Measurements from ENCODE around the gene C16orf46.

Gene C16orf46

GRCh38 chr16:81099958-81100357 is 22.9 kb upstream of the C16orf46 start:
- H3K36me3 ChIP-seq (ENCODE audit: insufficient read depth, low read depth, low read length): no peaks in the 10 kb centered on the region
- H3K27me3 ChIP-seq (ENCODE audit: insufficient read depth, low read length): no peaks in the 10 kb centered on the region
- H3K27ac ChIP-seq (ENCODE audit: low read length): no peak overlapping the region
- H3K9me3 ChIP-seq (ENCODE audit: insufficient read depth, low read depth, low read length): no peaks in the 10 kb centered on the region
- no peak overlapping the region for H3K9ac ChIP-seq (ENCODE audit: low read depth, low read length)
- no peaks in the 10 kb centered on the region for H3K4me1 ChIP-seq (ENCODE audit: insufficient read depth, low read length)
- H3K4me3 ChIP-seq (ENCODE audit: low read length): no peak overlapping the region

DNA sequence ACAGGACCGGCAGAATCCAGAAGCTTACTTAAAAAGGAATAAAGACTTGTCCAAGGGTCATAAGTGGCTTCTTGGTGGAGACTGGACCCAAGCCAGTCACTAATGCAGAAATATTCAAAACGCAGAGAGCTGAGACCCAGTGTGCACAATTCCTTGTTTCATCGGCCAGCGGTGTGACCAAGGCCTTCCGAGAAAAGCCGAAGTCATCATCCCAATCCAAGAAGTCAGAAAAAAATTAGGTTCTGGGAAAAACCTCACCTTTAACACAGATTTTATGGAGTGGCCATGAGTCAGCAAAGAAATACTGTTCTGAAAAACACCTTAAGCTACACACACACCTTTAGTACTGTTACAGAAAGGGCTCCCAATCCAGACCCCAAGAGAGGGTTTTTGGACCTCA is 20.2 kb upstream of the C16orf46 start:
- Histone ChIP-seq H3K27ac (ENCODE audit: low read length) (no peak overlapping the region), H3K4me1 (ENCODE audit: insufficient read depth, low read length) (no peaks in the 10 kb centered on the region), H3K4me3 (ENCODE audit: low read length) (no peak overlapping the region), H3K27me3 (ENCODE audit: insufficient read depth, low read length) (no peaks in the 10 kb centered on the region), H3K36me3 (ENCODE audit: insufficient read depth, low read depth, low read length) (peaks cover 2% of the 10 kb centered on the region; the same call in 1 of the 2 replicates), H3K9ac (ENCODE audit: low read depth, low read length) (no peak overlapping the region), H3K9me3 (ENCODE audit: insufficient read depth, low read depth, low read length) (no peaks in the 10 kb centered on the region)

DNA sequence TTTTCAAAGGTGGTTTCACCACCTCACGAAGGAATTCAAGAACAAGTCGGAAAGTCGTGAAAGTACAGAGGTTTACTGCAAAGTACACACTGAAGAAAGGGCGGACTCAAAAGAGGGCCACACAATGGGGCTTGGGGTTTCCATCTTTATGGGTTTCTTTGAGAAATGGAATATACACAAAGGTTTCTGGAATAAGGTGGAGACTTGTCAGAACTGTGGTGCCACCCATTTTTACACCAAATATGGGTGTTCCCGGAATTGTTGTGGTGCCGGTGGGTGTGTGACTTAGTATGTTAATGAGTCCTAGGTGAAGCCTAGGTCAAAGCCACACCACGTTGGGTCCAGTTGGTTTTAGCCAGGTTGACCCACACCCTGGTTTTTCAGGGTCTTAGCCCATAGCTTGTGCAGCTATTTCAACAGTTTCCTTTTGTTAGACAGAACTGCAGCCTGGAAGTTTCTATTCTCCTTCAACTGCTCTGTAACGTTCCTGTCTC is 19.7 kb upstream of the C16orf46 start:
- no peaks in the 10 kb centered on the region for H3K9me3 ChIP-seq (ENCODE audit: insufficient read depth, low read depth, low read length)
- H3K27ac ChIP-seq (ENCODE audit: low read length): no peak overlapping the region
- H3K4me1 ChIP-seq (ENCODE audit: insufficient read depth, low read length): no peaks in the 10 kb centered on the region
- H3K9ac ChIP-seq (ENCODE audit: low read depth, low read length): no peak overlapping the region
- peaks cover 7% of the 10 kb centered on the region; the same call in 1 of the 2 replicates for H3K36me3 ChIP-seq (ENCODE audit: insufficient read depth, low read depth, low read length)
- no peaks in the 10 kb centered on the region for H3K27me3 ChIP-seq (ENCODE audit: insufficient read depth, low read length)
- H3K4me3 ChIP-seq (ENCODE audit: low read length): peak overlapping the region; percentile 50

DNA sequence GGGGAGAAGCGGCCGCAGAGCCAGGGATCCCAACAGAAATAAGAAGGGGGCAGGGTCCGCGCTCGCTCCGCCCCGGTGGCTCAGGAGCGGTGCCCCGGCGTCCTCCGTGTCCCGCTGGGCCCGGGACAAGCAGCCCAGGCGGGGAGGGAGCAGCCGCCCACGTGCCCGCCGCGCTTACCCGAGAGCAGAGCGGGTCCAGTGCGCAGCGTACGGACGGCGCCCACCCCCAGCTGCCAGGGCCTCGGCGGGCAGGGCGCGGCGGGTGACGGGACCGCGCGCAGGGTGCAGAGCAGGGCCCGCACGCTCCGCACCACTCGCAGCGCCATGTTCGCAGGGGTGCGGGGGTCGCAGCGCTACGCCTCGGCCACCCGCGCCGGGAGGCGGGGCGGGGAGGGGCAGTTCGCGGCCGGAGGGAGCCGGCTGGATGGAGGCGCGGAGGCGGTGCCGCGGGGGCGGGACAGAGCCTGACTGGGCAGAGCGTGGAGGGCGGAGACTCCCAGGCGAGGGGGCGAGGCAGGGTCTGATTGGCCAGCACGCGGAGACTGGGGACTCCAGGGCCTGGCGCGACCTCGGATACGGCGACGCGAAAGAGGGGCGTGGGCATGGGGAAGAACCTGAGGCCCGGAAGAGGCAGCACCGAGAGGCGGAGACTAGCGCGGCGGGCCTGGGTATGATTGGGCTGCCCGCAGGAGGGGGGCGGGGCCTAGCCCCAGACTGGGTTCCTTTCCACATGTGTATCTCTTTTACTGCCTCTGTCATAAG is 19.1 kb upstream of the C16orf46 start, which contains the start of gene GCSH:
Gene GCSH, minus strand, starts transcription at position 443 of the 762 bp plus-strand sequence. Its CDS starts 117 bp downstream, at position 326.
- Histone ChIP-seq H3K27ac (ENCODE audit: low read length) (no peak within 1 kb of the TSS), H3K4me1 (ENCODE audit: insufficient read depth, low read length) (no peaks in the 10 kb centered on the region), H3K36me3 (ENCODE audit: insufficient read depth, low read depth, low read length) (peaks cover 9% of the 10 kb centered on the region; the same call in 1 of the 2 replicates), H3K27me3 (ENCODE audit: insufficient read depth, low read length) (no peaks in the 10 kb centered on the region), H3K4me3 (ENCODE audit: low read length) (peak within 1 kb of the TSS; percentile 93), H3K9ac (ENCODE audit: low read depth, low read length) (peak within 1 kb of the TSS; percentile 89), H3K9me3 (ENCODE audit: insufficient read depth, low read depth, low read length) (no peaks in the 10 kb centered on the region)

- H3K9ac ChIP-seq (ENCODE audit: low read depth, low read length): peak overlapping the region; percentile 89
- no peak overlapping the region for H3K27ac ChIP-seq (ENCODE audit: low read length)
- H3K27me3 ChIP-seq (ENCODE audit: insufficient read depth, low read length): no peaks in the 10 kb centered on the region
- H3K4me3 ChIP-seq (ENCODE audit: low read length): peak overlapping the region; percentile 93
- no peaks in the 10 kb centered on the region for H3K4me1 ChIP-seq (ENCODE audit: insufficient read depth, low read length)
- H3K36me3 ChIP-seq (ENCODE audit: insufficient read depth, low read depth, low read length): peaks cover 14% of the 10 kb centered on the region; the same call in 1 of the 2 replicates
- no peaks in the 10 kb centered on the region for H3K9me3 ChIP-seq (ENCODE audit: insufficient read depth, low read depth, low read length)
Measured at GRCh38 chr16:81095653-81095952, 18.6 kb upstream of the C16orf46 start.

DNA sequence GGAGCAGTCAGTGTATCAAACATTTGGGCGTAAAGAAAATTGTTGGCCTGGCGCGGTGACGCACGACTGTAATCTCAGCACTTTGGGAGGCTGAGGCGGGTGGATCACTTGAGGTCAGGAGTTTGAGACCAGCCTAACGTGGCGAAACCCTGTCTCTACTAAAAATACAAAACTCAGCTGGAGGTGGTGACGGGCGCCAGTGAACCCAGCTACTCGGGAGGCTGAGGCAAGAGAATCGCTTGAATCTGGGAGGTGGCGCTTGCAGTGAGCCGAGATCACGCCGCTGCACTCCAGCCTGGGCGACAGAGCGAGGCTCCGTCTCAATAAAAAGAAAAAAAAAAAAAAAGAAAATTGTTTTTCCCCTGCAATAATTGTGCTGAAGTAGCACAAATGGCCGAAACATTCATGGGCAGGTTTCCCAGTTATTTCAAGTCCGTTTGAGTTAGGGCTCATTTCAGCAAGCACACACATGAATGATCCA is 17.8 kb upstream of the C16orf46 start:
- Histone ChIP-seq H3K4me3 (ENCODE audit: low read length) (peak overlapping the region; percentile 93), H3K4me1 (ENCODE audit: insufficient read depth, low read length) (no peaks in the 10 kb centered on the region), H3K27me3 (ENCODE audit: insufficient read depth, low read length) (no peaks in the 10 kb centered on the region), H3K27ac (ENCODE audit: low read length) (no peak overlapping the region), H3K9me3 (ENCODE audit: insufficient read depth, low read depth, low read length) (no peaks in the 10 kb centered on the region), H3K9ac (ENCODE audit: low read depth, low read length) (peak overlapping the region; percentile 89; the same call in 1 of the 2 replicates), H3K36me3 (ENCODE audit: insufficient read depth, low read depth, low read length) (peaks cover 22% of the 10 kb centered on the region)

GRCh38 chr16:81088836-81089235 is 11.8 kb upstream of the C16orf46 start:
- Histone ChIP-seq H3K4me3 (ENCODE audit: low read length) (no peak overlapping the region), H3K27ac (ENCODE audit: low read length) (no peak overlapping the region), H3K36me3 (ENCODE audit: insufficient read depth, low read depth, low read length) (peaks cover 58% of the 10 kb centered on the region), H3K9ac (ENCODE audit: low read depth, low read length) (no peak overlapping the region), H3K4me1 (ENCODE audit: insufficient read depth, low read length) (no peaks in the 10 kb centered on the region), H3K27me3 (ENCODE audit: insufficient read depth, low read length) (no peaks in the 10 kb centered on the region), H3K9me3 (ENCODE audit: insufficient read depth, low read depth, low read length) (no peaks in the 10 kb centered on the region)

DNA sequence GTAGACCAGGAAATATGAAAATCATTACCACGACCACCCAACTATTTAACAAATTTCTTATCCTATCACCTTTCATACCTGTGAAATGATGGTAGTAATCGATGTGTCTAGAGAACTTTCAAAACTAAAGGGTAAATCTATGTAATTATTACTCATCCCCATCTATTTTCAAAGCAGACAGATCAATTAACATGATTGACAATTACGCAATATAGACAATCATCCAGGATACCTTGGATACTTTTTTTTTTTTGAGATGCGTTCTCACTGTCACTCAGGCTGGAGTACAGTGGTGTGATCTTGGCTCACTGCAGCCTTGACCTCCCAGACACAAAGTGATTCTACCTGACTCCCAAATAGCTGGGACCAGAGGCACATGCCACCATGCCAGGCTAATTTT is 4.0 kb upstream of the C16orf46 start:
- no peaks in the 10 kb centered on the region; the same call in 1 of the 2 replicates for H3K4me1 ChIP-seq (ENCODE audit: insufficient read depth, low read length)
- H3K9me3 ChIP-seq (ENCODE audit: insufficient read depth, low read depth, low read length): no peaks in the 10 kb centered on the region
- no peak overlapping the region for H3K4me3 ChIP-seq (ENCODE audit: low read length)
- H3K27ac ChIP-seq (ENCODE audit: low read length): no peak overlapping the region
- no peaks in the 10 kb centered on the region for H3K27me3 ChIP-seq (ENCODE audit: insufficient read depth, low read length)
- H3K9ac ChIP-seq (ENCODE audit: low read depth, low read length): no peak overlapping the region
- peaks cover 26% of the 10 kb centered on the region for H3K36me3 ChIP-seq (ENCODE audit: insufficient read depth, low read depth, low read length)

DNA sequence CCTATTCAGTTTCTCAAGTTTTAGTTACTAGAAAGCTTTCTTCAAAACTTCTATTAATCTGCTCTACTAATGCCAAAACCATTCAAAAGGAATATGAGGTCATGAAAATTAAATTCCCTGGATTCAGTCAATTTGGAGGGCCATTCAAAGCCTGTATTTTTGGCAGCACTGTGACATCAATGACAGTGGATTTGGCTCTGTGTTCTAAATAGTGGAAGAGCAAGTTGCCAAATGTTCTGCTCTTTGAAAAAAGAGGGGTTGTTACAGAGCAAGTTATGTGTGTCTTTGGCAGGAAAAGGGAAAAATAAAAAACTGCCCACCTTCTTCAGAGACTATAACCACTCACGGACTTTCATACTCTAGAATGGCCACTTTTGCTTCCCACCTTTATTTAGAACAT is 3.2 kb upstream of the C16orf46 start:
- Histone ChIP-seq H3K9me3 (ENCODE audit: insufficient read depth, low read depth, low read length) (no peaks in the 10 kb centered on the region), H3K4me1 (ENCODE audit: insufficient read depth, low read length) (no peaks in the 10 kb centered on the region; the same call in 1 of the 2 replicates), H3K27ac (ENCODE audit: low read length) (no peak overlapping the region), H3K9ac (ENCODE audit: low read depth, low read length) (no peak overlapping the region), H3K36me3 (ENCODE audit: insufficient read depth, low read depth, low read length) (peaks cover 23% of the 10 kb centered on the region), H3K4me3 (ENCODE audit: low read length) (no peak overlapping the region), H3K27me3 (ENCODE audit: insufficient read depth, low read length) (no peaks in the 10 kb centered on the region)

DNA sequence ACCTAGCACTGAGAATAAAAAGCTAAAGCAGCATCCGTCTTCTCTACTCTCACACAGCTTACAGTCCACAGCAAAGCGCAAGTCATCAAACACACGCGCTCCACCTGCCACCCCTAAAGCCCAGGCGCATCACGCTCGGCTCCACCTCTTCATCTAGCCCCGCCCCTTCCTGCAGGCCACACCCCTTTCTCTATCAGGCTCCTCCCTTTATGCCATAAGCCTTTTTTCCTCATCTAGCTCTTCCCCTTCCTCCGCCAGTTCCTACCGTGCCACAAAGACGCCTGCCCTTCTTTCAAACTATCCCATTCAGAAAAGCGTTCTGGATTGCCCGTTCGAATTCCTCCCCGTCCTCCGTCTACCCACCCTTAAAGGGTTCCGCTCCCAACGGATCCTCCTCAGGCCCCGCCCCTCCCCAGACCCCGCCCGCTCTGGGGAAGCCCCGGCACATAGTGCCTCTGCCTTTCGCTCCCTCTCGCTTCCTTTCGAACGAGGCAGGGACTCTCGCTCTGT is 417 bp downstream of the C16orf46 start:
- peak overlapping the region; percentile 82 for H3K4me3 ChIP-seq (ENCODE audit: low read length)
- no peak overlapping the region for H3K27ac ChIP-seq (ENCODE audit: low read length)
- peaks cover 3% of the 10 kb centered on the region; the same call in 1 of the 2 replicates for H3K36me3 ChIP-seq (ENCODE audit: insufficient read depth, low read depth, low read length)
- H3K9ac ChIP-seq (ENCODE audit: low read depth, low read length): peak overlapping the region; percentile 92; the same call in 1 of the 2 replicates
- H3K27me3 ChIP-seq (ENCODE audit: insufficient read depth, low read length): no peaks in the 10 kb centered on the region
- peaks cover 12% of the 10 kb centered on the region; the same call in 1 of the 2 replicates for H3K4me1 ChIP-seq (ENCODE audit: insufficient read depth, low read length)
- no peaks in the 10 kb centered on the region for H3K9me3 ChIP-seq (ENCODE audit: insufficient read depth, low read depth, low read length)

- peaks cover 12% of the 10 kb centered on the region; the same call in 1 of the 2 replicates for H3K4me1 ChIP-seq (ENCODE audit: insufficient read depth, low read length)
- no peaks in the 10 kb centered on the region for H3K27me3 ChIP-seq (ENCODE audit: insufficient read depth, low read length)
- no peaks in the 10 kb centered on the region for H3K36me3 ChIP-seq (ENCODE audit: insufficient read depth, low read depth, low read length)
- no peak overlapping the region for H3K4me3 ChIP-seq (ENCODE audit: low read length)
- no peak overlapping the region; the same call in 1 of the 2 replicates for H3K9ac ChIP-seq (ENCODE audit: low read depth, low read length)
- H3K9me3 ChIP-seq (ENCODE audit: insufficient read depth, low read depth, low read length): no peaks in the 10 kb centered on the region
- no peak overlapping the region for H3K27ac ChIP-seq (ENCODE audit: low read length)
Measured at GRCh38 chr16:81073560-81074330, 3.3 kb downstream of the C16orf46 start.
